Activated T-helper 2 cell treated with anti-CD3 and anti-CD28 coated beads, Interferon-gamma antibody, Interleukin-2, Interleukin-4, amounts not matched to agents 10 μg/mL and 5 μg/mL and 100 μg/mL, durations not matched to agents 14 hours and 24 hours and 36 hours (primary cell): ENCODE data around the gene MAP3K6. TPM values are rescaled to one million over a fixed set of nuclear protein-coding genes. Genes with fewer than 3 reads are reported as not detected.

Experiments used
- DNase-seq: peaks from one replicate; pipeline ENCODE4 v3.0.0; 2021; ENCODE audit warnings: low spot score
- H3K27ac Mint-ChIP-seq: one replicate; pipeline ENCODE4 v1.8.0; 2021; ENCODE audit warnings: mixed read lengths
- H3K27me3 Mint-ChIP-seq: one replicate; pipeline ENCODE4 v1.8.0; 2021; ENCODE audit warnings: low read depth, mixed read lengths
- H3K36me3 Mint-ChIP-seq: one replicate; pipeline ENCODE4 v1.8.0; 2021; ENCODE audit warnings: low read depth, mixed read lengths
- H3K4me1 Mint-ChIP-seq: one replicate; pipeline ENCODE4 v1.8.0; 2021; ENCODE audit warnings: low read depth, mixed read lengths
- H3K4me3 Mint-ChIP-seq: one replicate; pipeline ENCODE4 v1.8.0; 2021; ENCODE audit warnings: low read depth, mild to moderate bottlenecking, moderate library complexity, mixed read lengths
- H3K9me3 Mint-ChIP-seq: one replicate; pipeline ENCODE4 v1.8.0; 2021; ENCODE audit warnings: mixed read lengths
- intact Hi-C: fragments of 100-400 bp; cut with micrococcal nuclease; formaldehyde crosslinking; loops from one replicate; pipeline ENCODE4 v1.15.1; 2023
- total RNA-seq: library from RNA; stranded (reverse); gene quantifications from 2 replicates; pipeline ENCODE4 v1.2.3, GENCODE V29; 2022

MAP3K6 gene
- total RNA-seq, 1 donor from 2014 or later, result 15.8 TPM

DNA sequence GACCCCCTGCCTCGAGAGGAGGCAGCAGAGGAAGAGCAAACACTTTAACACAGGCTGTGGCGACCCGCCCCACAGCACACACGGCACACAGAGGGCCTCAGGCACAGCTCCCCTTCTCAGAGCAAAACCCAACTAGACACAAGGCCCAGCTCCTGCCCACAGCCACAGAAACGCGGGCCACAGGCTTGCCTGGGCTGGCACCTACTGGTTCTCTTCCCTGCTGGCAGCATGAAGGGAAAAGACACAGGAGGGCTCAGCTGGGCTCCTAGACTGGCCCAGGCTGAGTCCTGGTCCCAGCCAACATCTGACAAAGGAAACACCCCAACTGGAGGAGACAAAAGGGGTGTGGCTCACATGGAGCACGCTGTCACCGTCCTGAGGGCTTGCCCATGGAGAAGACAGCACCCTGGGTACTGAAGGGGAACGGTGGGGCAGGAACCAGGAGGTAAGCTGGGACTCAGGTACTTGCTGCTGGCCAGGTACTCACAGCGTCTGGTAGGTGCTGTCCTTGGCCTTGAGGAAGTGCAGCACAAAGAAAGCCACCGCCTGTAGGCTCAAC, 12.9 kb upstream of the MAP3K6 start:
- Mint-ChIP-seq H3K27ac (no peak overlapping the region), H3K4me3 (no peak overlapping the region), H3K27me3 (peaks cover 12% of the 10 kb centered on the region), H3K9me3 (no peaks in the 10 kb centered on the region), H3K36me3 (no peaks in the 10 kb centered on the region), H3K4me1 (no peaks in the 10 kb centered on the region)
- no peak for DNase-seq
- intact Hi-C loops, result no loop called here

DNA sequence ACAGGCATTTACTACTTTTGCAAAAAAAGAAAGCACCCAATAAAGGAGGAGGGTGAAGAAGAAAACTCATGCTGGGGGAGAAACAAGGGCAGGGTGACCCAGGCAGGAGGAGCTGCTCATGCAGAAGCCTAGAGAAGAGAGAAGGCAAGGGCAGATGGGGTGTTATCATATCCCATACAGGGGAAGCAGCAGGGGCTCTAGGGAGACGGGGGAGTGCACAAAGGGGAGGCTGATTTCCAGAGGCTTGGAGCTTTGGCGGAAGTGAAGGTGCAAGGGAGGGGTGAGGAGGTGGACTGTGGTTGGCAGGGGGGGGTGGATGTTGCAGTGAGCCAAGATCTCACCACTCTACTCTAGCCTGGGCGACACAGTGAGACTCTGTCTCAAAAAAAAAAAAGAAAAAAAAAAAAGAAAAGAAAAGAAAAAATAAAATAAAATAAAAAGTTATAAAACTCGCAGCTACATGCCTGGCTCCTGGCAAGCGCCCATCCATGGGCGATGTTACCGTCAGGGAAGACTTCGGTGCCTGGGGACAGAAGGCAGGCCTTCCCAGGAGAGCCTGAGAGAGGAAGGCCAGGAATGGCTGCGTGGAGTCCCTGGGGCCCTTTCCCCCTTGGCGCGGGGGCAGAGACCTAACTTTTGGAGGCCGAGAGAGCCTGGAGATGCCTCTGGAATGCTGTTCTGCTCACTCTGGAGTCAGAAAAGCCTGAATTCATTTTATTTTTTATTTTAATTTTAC, 11.2 kb upstream of the MAP3K6 start:
- Mint-ChIP-seq H3K9me3 (no peaks in the 10 kb centered on the region), H3K4me1 (no peaks in the 10 kb centered on the region), H3K27me3 (peaks cover 12% of the 10 kb centered on the region), H3K27ac (no peak overlapping the region), H3K4me3 (no peak overlapping the region), H3K36me3 (no peaks in the 10 kb centered on the region)
- no peak for DNase-seq
- intact Hi-C loops, result no loop called here

GRCh38 chr1:27374362-27375086, 7.8 kb upstream of the MAP3K6 start, which contains the start of gene FCN3:
TSS of gene FCN3 (minus strand) at chr1:27374824. CDS start at chr1:27374818, 6 bp downstream.
- Mint-ChIP-seq H3K27me3 (peaks cover 1% of the 10 kb centered on the region), H3K4me1 (peaks cover 3% of the 10 kb centered on the region), H3K27ac (no peak within 1 kb of the TSS), H3K4me3 (no peak within 1 kb of the TSS), H3K36me3 (no peaks in the 10 kb centered on the region), H3K9me3 (no peaks in the 10 kb centered on the region)
- no peak for DNase-seq
- intact Hi-C loops, result no loop called here

DNA sequence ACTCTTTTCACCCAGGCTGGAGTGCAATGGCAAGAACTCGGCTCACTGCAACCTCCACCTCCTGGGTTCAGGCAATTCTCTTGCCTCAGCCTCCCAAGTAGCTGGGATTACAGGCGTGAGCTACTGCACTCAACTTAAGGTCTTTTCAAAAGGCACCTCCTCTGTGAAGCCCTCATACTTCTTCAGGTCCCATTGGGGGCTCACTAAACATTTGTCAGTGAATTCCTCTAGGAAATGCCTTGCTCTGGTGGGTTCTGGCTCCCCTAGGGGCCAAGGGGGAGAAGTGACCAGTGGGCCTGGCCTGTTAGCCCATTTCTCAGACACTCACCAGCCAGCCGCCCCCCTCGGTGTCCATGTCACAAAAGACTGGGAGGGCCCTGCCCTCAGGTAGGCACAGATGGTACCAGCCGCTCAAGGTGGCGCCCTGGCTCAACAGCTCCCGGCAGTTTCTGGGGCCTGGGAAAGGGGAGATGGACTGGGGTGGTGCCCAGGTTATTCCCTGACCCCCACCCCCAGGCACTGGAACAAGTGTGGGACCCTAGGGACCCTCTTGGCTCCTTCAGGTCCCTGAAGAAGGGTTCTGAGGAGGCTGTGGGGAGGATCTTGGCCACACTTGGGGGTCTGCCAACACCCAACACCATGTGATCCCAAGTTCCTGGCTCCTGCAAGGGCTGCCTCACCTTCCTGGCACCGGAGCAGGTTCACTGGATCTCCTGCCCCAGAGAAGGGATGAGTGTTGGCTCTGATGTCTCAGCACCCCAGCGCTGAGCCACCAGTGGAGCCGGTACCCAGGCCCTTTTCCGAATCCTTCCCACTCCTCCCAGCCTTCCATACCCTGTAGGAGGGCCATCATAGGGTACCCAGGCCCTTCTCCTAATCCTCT, 6.3 kb upstream of the MAP3K6 start:
- Mint-ChIP-seq H3K27ac (no peak overlapping the region), H3K4me3 (no peak overlapping the region), H3K36me3 (no peaks in the 10 kb centered on the region), H3K9me3 (no peaks in the 10 kb centered on the region), H3K4me1 (peaks cover 9% of the 10 kb centered on the region), H3K27me3 (peaks cover 1% of the 10 kb centered on the region)
- no peak for DNase-seq
- intact Hi-C loops, result no loop called here

DNA sequence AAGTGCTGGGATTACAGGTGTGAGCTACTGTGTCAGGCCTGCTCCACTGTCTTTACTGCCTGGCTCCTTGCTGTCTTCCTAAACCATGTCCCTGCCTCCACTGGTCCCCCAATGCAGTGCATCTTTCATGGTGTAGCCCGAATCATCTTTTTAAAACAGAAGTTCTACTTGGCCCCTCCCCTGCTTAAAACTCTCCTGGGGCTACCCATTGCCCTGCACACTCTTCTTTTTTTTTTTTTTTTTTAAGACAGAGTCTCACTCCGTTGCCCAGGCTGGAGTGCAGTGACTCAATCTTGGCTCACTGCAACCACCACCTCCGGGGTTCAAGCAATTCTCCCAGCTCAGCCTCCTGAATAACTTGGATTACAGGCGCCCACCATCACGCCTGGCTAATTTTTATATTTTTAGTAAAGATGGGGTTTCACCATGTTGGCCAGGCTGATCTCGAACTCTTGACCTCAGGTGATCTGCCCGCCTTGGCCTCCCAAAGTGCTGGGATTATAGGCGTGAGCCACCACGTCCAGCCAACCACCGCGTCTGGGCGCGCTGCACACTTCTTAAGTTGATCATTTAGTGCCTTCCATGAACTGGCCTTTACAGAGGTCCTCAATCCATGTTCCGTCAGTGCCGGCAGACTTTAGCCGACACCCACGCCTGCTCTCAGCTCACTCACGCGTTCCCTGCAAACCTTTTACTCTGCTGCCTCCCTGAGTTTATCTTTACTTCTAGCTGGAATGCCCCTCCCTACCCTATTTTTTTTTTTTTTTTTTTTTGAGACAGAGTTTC, 5.5 kb upstream of the MAP3K6 start:
- intact Hi-C loops, result no loop called here
- no peak overlapping the region for H3K4me3 Mint-ChIP-seq
- H3K27ac Mint-ChIP-seq, result no peak overlapping the region
- H3K9me3 Mint-ChIP-seq, result no peaks in the 10 kb centered on the region
- no peak for DNase-seq
- H3K36me3 Mint-ChIP-seq, result no peaks in the 10 kb centered on the region
- peaks cover 15% of the 10 kb centered on the region for H3K4me1 Mint-ChIP-seq
- no peaks in the 10 kb centered on the region for H3K27me3 Mint-ChIP-seq

- no peaks in the 10 kb centered on the region for H3K36me3 Mint-ChIP-seq
- H3K9me3 Mint-ChIP-seq, result no peaks in the 10 kb centered on the region
- no peak overlapping the region for H3K27ac Mint-ChIP-seq
- no peak overlapping the region for H3K4me3 Mint-ChIP-seq
- no peaks in the 10 kb centered on the region for H3K27me3 Mint-ChIP-seq
- intact Hi-C loops, result no loop called here
- no peak for DNase-seq
- peaks cover 28% of the 10 kb centered on the region for H3K4me1 Mint-ChIP-seq
Observed at GRCh38 chr1:27368869-27369582, 2.3 kb upstream of the MAP3K6 start.

DNA sequence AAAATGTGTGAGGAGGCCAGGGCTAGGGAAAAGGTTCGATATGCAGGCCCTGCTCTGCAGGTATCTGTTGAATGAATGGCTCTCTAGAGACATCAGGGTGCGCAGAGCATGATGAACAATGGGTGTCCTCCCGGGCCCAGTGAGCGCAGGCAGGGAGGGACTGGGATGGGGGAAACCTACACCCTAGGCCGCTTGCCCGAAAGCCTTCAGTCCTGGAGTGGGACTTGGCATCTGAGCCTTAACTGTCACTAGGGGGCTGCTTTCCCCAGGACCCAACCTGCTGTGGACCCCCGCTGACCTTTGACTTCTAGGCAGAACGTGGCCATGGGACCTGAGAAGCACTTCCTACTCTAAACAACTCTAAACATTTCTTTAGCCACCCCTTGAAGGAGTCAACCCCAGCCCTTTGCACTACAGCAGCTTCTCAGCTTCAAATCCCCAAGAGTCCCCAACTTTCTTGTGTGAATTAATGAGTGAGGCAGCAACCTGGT, 444 bp upstream of the MAP3K6 start:
- no peaks in the 10 kb centered on the region for H3K27me3 Mint-ChIP-seq
- no peaks in the 10 kb centered on the region for H3K9me3 Mint-ChIP-seq
- no peaks in the 10 kb centered on the region for H3K36me3 Mint-ChIP-seq
- no peak for DNase-seq
- intact Hi-C loops, result no loop called here
- peak overlapping the region; percentile 65 for H3K4me3 Mint-ChIP-seq
- peaks cover 28% of the 10 kb centered on the region for H3K4me1 Mint-ChIP-seq
- peak overlapping the region; percentile 64 for H3K27ac Mint-ChIP-seq

DNA sequence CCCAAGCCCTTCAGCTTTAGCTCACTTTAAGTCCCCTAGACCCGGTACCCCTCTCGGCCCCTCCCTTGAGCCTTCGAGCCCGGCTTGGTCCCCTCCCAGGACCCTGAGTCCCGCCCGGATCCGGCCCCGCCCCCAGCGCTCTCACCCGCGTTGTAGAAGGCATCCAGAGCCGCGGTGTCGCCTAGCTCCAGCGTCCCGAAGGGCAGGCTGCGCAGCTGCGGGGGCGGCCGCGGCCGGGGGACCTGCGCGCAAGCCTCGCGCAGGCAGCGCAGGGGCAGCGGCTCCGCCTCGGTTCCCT, 699 bp downstream of the MAP3K6 start:
- Mint-ChIP-seq H3K36me3 (no peaks in the 10 kb centered on the region), H3K27me3 (no peaks in the 10 kb centered on the region), H3K9me3 (no peaks in the 10 kb centered on the region), H3K4me3 (peak overlapping the region; percentile 81), H3K27ac (peak overlapping the region; percentile 83), H3K4me1 (peaks cover 28% of the 10 kb centered on the region)
- intact Hi-C loops, result no loop called here
- peak; percentile 74 for DNase-seq

DNA sequence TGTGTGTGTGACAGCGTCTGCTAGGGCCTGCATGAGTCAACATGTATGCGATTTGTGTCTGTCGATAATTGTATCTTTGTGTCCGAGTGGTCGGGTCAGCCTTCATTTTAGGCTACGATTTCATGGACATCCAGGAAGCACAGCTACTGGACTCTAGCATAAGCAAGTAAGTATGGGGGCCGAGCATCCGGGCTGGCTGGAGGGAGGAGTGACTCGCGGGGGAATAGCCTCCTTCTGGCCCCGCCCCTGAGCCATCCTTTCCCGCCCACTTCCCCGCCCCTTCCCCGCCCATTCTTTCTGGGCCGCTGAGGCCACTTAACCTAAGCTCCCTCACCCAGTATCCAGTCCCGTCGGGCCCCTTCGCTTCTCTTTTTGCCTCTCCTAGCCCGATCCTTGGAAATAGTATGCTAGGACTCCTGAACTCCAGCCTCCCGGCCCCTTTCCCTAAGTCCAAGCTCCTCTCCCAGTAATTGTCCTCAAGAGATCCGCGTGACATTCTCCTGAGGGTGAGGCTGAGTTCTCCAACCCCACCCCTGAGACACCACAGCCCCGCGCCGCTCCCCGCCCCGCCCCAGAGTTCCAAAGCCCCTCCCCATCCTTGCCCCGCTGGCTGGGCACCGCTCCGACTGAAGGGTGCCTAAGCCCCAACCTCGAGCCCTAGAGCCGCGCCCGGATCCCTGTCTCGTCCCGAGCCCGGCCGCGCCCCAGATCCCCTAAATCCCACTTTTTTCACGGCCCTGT, 1.2 kb downstream of the MAP3K6 start:
- peak; percentile 68 for DNase-seq
- Mint-ChIP-seq H3K27me3 (no peaks in the 10 kb centered on the region), H3K4me1 (peaks cover 28% of the 10 kb centered on the region), H3K9me3 (no peaks in the 10 kb centered on the region), H3K27ac (peak overlapping the region; percentile 83), H3K36me3 (no peaks in the 10 kb centered on the region), H3K4me3 (peak overlapping the region; percentile 81)
- intact Hi-C loops, result loop anchor here (1.0 to 2.0 kb wide), 3 partner anchors 8 to 27 kb away; partner anchors contain the start of genes GPR3 and SYTL1

DNA sequence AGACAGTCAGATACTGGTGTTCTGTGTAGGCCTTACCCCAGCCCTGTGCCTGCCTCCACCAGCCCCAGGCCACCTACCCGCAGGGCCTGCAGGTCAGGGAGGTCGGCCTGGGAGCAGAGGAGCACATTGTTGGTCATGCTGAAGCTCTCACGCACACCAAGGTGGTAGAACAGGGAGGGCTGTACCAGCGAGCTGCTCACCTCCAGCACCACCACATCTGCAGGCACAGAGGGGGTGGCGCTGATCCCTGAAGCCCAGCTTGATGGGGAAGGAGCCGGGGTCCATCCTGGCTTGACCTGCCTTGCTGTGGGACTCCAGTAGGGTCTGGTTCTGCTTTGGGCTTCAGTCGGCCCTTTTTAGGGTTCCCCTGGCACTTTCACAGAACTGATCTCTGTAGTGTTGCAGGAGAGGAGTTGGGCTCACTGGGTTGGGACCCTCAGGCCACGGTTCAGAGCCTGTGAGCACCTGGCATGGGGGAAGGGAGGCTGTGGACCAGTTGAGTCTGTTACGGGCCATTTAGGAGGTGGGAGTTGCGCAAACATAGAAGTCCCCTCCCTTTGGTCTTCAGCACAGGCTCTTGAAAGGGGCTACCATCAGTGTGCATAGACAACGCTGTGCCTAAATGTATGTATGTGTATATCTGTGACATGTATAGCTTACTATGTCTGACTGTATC, 1.9 kb downstream of the MAP3K6 start:
- DNase-seq, result no peak
- Mint-ChIP-seq H3K36me3 (peaks cover 2% of the 10 kb centered on the region), H3K27me3 (no peaks in the 10 kb centered on the region), H3K27ac (no peak overlapping the region), H3K4me1 (peaks cover 31% of the 10 kb centered on the region), H3K9me3 (no peaks in the 10 kb centered on the region), H3K4me3 (peak overlapping the region; percentile 81)
- intact Hi-C loops, result loop anchor here (1.0 to 2.0 kb wide), 3 partner anchors 8 to 27 kb away; partner anchors contain the start of genes GPR3 and SYTL1
